HepG2 (cell line): ENCODE data around the gene LMTK2. TPM values are rescaled to one million over a fixed set of nuclear protein-coding genes. Genes with fewer than 3 reads are reported as not detected.

Source experiments
- BORCS8-MEF2B ChIP-seq: sonication (generic); formaldehyde crosslinking; IDR thresholded peaks from 2 replicates; pipeline ENCODE4 v1.8.0; 2022; ENCODE audit warnings: mild to moderate bottlenecking, missing genetic modification reagents
- GATA4 ChIP-seq: sonication (generic); IDR thresholded peaks from 2 replicates; pipeline ENCODE4 v1.6.1; 2016; ENCODE audit warnings: antibody characterized with exemption, low read depth, borderline replicate concordance
- KAT7 ChIP-seq: IDR thresholded peaks from 2 replicates; pipeline ENCODE4 v1.6.1; 2018; ENCODE audit warnings: borderline replicate concordance, missing compliant biosample characterization
- NR2F6 ChIP-seq, 2 experiments: IDR thresholded peaks; 2 replicates each; pipeline ENCODE4 v1.6.1; 2016; ENCODE audit warnings: antibody characterized with exemption in 1 of 2, mild to moderate bottlenecking in 1 of 2
- RFXANK ChIP-seq: IDR thresholded peaks from 2 replicates; pipeline ENCODE4 v1.6.1; 2016
- SCMH1 ChIP-seq: sonication (generic); formaldehyde crosslinking; IDR thresholded peaks from 2 replicates; pipeline ENCODE4 v1.9.0; 2021; ENCODE audit warnings: missing genetic modification reagents, mild to moderate bottlenecking, borderline replicate concordance
- SIX1 ChIP-seq: sonication (generic); formaldehyde crosslinking; IDR thresholded peaks from 2 replicates; pipeline ENCODE4 v1.4.0; 2020; ENCODE audit warnings: missing genetic modification reagents, borderline replicate concordance
- TSC22D2 ChIP-seq: sonication (generic); formaldehyde crosslinking; IDR thresholded peaks from 2 replicates; pipeline ENCODE4 v1.5.1; 2020; ENCODE audit warnings: missing genetic modification reagents, mild to moderate bottlenecking, borderline replicate concordance
- ZFY ChIP-seq: sonication (generic); formaldehyde crosslinking; IDR thresholded peaks from 2 replicates; pipeline ENCODE4 v1.4.0; 2020; ENCODE audit warnings: missing genetic modification reagents
- ZIK1 ChIP-seq: sonication (generic); formaldehyde crosslinking; IDR thresholded peaks from 2 replicates; pipeline ENCODE4 v1.5.0; 2020; ENCODE audit warnings: mild to moderate bottlenecking, low read depth, missing genetic modification reagents, borderline replicate concordance
- ZNF143 ChIP-seq: sonication (generic); formaldehyde crosslinking; IDR thresholded peaks from 2 replicates; pipeline ENCODE4 v1.4.0; 2020; ENCODE audit warnings: missing genetic modification reagents
- ZNF160 ChIP-seq: sonication (generic); formaldehyde crosslinking; IDR thresholded peaks from 2 replicates; pipeline ENCODE4 v1.8.0; 2022; ENCODE audit warnings: mild to moderate bottlenecking, inconsistent platforms, missing genetic modification reagents
- ZNF333 ChIP-seq: sonication (generic); formaldehyde crosslinking; IDR thresholded peaks from 2 replicates; pipeline ENCODE4 v1.4.0; 2020; ENCODE audit warnings: mild to moderate bottlenecking, missing genetic modification reagents, borderline replicate concordance
- ZNF382 ChIP-seq: sonication (generic); formaldehyde crosslinking; IDR thresholded peaks from 2 replicates; pipeline ENCODE4 v1.5.0; 2020; ENCODE audit warnings: missing genetic modification reagents, mild to moderate bottlenecking, borderline replicate concordance
- ZNF780A ChIP-seq: sonication (generic); formaldehyde crosslinking; IDR thresholded peaks from 2 replicates; pipeline ENCODE4 v1.8.0; 2022; ENCODE audit warnings: mild to moderate bottlenecking, missing genetic modification reagents, moderate library complexity
- polyA plus RNA-seq, 8 experiments: library from polyadenylated mRNA; depleted of rRNA in 3 of 8; stranded (reverse) in 7 of 8; unstranded in 1 of 8; fragments of >200 nt; fragmentation: Illumina TruSeq in 4 of 8; extraction: Trizol in 4 of 8; gene quantifications; 2 replicates each; pipeline versions ENCODE4 v1.2.1 to v1.2.3, GENCODE V29; 2011 to 2016; ENCODE audit warnings: low read depth in 4 of 8, missing spikeins in 1 of 8, mixed read lengths in 1 of 8; ENCODE audit not compliant: insufficient read depth in 1 of 8
- total RNA-seq, 5 experiments: library from RNA; depleted of rRNA; stranded (reverse); fragments of >200 nt; fragmentation: Illumina TruSeq; extraction: Trizol; gene quantifications; 2 replicates each; pipeline ENCODE4 v1.2.3, GENCODE V29; 2016; ENCODE audit warnings: low read depth in 1 of 5
- TF ChIP-seq, protein P1 (sequence below): sonication (generic); formaldehyde crosslinking; IDR thresholded peaks from 2 replicates; pipeline ENCODE4 v1.4.0; 2020; ENCODE audit warnings: missing genetic modification reagents
- TF ChIP-seq, protein P2 (sequence below): sonication (generic); formaldehyde crosslinking; IDR thresholded peaks from 2 replicates; pipeline ENCODE4 v1.4.0; 2020; ENCODE audit warnings: missing genetic modification reagents
- TF ChIP-seq, protein P3 (sequence below): sonication (generic); formaldehyde crosslinking; IDR thresholded peaks from 2 replicates; pipeline ENCODE4 v1.4.0; 2020; ENCODE audit warnings: missing genetic modification reagents
- TF ChIP-seq, protein P4 (sequence below), 2 experiments: sonication (generic) in 1 of 2; formaldehyde crosslinking in 1 of 2; IDR thresholded peaks; 2 replicates each; pipeline versions ENCODE4 v1.4.0 to v1.6.1; 2018 to 2020; ENCODE audit warnings: missing genetic modification reagents in 2 of 2, borderline replicate concordance in 1 of 2, low read depth in 1 of 2, mild to moderate bottlenecking in 1 of 2, missing biosample characterization in 1 of 2
- TF ChIP-seq, protein P5 (sequence below): sonication (generic); formaldehyde crosslinking; IDR thresholded peaks from 2 replicates; pipeline ENCODE4 v1.8.0; 2023; ENCODE audit warnings: mild to moderate bottlenecking, missing genetic modification reagents

The LMTK2 gene
- total and polyA plus RNA-seq, 2 of the 13 experiments (the other 11 are each of a cell fraction or from before 2014, with no cell fraction given), result 9.5 to 11.7 TPM

DNA sequence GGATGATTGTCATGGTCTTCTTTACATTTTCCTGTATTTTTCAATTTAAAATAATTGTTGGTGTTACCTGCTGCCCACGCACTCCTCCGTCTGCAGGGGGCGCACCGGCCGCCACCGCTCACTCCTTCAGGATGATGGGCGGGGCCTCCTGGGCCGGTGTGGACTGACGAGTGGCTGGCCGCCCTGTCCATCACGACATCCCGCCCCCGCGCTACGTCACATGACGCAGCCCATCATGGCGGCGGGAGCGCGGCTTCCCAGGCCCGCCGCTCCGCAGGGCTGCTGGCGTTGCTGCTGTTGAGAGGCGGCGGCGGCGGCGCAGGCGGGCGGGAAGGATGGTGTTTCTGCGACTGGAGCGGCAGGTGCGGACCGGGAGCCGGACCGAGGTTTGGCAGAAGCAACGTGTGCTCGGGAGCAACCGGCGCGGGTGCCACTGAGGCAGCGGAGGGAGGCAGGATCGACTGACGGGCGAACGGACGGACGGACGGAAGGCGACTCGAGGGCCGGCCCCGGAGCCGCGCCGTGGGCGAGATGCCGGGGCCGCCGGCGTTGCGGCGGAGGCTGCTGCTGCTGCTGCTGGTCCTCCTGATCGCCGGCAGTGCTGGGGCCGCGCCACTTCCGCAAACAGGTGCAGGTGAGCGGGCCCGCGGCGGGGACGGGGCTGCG is at the start of gene LMTK2 (continued):
- TF ChIP-seq, protein P1, sequence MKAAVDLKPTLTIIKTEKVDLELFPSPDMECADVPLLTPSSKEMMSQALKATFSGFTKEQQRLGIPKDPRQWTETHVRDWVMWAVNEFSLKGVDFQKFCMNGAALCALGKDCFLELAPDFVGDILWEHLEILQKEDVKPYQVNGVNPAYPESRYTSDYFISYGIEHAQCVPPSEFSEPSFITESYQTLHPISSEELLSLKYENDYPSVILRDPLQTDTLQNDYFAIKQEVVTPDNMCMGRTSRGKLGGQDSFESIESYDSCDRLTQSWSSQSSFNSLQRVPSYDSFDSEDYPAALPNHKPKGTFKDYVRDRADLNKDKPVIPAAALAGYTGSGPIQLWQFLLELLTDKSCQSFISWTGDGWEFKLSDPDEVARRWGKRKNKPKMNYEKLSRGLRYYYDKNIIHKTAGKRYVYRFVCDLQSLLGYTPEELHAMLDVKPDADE (CRISPR knock-in tag), result no peak
- TF ChIP-seq, protein P2, sequence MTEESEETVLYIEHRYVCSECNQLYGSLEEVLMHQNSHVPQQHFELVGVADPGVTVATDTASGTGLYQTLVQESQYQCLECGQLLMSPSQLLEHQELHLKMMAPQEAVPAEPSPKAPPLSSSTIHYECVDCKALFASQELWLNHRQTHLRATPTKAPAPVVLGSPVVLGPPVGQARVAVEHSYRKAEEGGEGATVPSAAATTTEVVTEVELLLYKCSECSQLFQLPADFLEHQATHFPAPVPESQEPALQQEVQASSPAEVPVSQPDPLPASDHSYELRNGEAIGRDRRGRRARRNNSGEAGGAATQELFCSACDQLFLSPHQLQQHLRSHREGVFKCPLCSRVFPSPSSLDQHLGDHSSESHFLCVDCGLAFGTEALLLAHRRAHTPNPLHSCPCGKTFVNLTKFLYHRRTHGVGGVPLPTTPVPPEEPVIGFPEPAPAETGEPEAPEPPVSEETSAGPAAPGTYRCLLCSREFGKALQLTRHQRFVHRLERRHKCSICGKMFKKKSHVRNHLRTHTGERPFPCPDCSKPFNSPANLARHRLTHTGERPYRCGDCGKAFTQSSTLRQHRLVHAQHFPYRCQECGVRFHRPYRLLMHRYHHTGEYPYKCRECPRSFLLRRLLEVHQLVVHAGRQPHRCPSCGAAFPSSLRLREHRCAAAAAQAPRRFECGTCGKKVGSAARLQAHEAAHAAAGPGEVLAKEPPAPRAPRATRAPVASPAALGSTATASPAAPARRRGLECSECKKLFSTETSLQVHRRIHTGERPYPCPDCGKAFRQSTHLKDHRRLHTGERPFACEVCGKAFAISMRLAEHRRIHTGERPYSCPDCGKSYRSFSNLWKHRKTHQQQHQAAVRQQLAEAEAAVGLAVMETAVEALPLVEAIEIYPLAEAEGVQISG (CRISPR knock-in tag), result peak; percentile 79
- TF ChIP-seq ZFY (CRISPR knock-in tag), result peak; percentile 82
- no peak for TF ChIP-seq RFXANK
- TF ChIP-seq GATA4, result no peak
- peak; percentile 75; the same call in 1 of the 2 replicates for TF ChIP-seq ZIK1 (CRISPR knock-in tag)
- TF ChIP-seq, protein P3, sequence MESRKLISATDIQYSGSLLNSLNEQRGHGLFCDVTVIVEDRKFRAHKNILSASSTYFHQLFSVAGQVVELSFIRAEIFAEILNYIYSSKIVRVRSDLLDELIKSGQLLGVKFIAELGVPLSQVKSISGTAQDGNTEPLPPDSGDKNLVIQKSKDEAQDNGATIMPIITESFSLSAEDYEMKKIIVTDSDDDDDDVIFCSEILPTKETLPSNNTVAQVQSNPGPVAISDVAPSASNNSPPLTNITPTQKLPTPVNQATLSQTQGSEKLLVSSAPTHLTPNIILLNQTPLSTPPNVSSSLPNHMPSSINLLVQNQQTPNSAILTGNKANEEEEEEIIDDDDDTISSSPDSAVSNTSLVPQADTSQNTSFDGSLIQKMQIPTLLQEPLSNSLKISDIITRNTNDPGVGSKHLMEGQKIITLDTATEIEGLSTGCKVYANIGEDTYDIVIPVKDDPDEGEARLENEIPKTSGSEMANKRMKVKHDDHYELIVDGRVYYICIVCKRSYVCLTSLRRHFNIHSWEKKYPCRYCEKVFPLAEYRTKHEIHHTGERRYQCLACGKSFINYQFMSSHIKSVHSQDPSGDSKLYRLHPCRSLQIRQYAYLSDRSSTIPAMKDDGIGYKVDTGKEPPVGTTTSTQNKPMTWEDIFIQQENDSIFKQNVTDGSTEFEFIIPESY (CRISPR knock-in tag), result no peak
- TF ChIP-seq NR2F6 (IDR thresholded peaks at IDR 0.05), result no peak
- 0 out of 2 replicates have a peak, but pooled peaks have one; percentile 34 for TF ChIP-seq NR2F6 (CRISPR knock-in tag; IDR thresholded peaks at IDR 0.05)
- TF ChIP-seq TSC22D2 (CRISPR knock-in tag), result peak; percentile 48; the same call in 1 of the 2 replicates
- TF ChIP-seq ZNF333 (CRISPR knock-in tag), result peak; percentile 75; the same call in 1 of the 2 replicates
- 0 out of 2 replicates have a peak, but pooled peaks have one; percentile 61 for TF ChIP-seq BORCS8-MEF2B (CRISPR knock-in tag)
- TF ChIP-seq SIX1 (CRISPR knock-in tag), result no peak
- TF ChIP-seq, protein P4, sequence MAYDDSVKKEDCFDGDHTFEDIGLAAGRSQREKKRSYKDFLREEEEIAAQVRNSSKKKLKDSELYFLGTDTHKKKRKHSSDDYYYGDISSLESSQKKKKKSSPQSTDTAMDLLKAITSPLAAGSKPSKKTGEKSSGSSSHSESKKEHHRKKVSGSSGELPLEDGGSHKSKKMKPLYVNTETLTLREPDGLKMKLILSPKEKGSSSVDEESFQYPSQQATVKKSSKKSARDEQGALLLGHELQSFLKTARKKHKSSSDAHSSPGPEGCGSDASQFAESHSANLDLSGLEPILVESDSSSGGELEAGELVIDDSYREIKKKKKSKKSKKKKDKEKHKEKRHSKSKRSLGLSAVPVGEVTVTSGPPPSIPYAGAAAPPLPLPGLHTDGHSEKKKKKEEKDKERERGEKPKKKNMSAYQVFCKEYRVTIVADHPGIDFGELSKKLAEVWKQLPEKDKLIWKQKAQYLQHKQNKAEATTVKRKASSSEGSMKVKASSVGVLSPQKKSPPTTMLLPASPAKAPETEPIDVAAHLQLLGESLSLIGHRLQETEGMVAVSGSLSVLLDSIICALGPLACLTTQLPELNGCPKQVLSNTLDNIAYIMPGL (CRISPR knock-in tag; IDR thresholded peaks at IDR 0.05; ENCODE audit: borderline replicate concordance in 1 of 2, low read depth in 1 of 2), result peak; percentile 94 to 97; a peak in 3 of 4 replicates
- TF ChIP-seq ZNF160 (CRISPR knock-in tag), result peak; percentile 51; the same call in 1 of the 2 replicates
- TF ChIP-seq ZNF780A (CRISPR knock-in tag), result no peak
- TF ChIP-seq KAT7, result peak; percentile 96; the same call in 1 of the 2 replicates
- TF ChIP-seq ZNF143, result no peak
- TF ChIP-seq SCMH1 (CRISPR knock-in tag), result no peak
- TF ChIP-seq ZNF382 (CRISPR knock-in tag), result no peak
- TF ChIP-seq, protein P5, sequence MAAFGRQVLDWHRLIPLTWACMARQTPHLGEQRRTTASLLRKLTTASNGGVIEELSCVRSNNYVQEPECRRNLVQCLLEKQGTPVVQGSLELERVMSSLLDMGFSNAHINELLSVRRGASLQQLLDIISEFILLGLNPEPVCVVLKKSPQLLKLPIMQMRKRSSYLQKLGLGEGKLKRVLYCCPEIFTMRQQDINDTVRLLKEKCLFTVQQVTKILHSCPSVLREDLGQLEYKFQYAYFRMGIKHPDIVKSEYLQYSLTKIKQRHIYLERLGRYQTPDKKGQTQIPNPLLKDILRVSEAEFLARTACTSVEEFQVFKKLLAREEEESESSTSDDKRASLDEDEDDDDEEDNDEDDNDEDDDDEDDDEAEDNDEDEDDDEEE, result 0 out of 2 replicates have a peak, but pooled peaks have one; percentile 50
